Measurements from ENCODE around the gene AKAP7.

The AKAP7 gene

DNA sequence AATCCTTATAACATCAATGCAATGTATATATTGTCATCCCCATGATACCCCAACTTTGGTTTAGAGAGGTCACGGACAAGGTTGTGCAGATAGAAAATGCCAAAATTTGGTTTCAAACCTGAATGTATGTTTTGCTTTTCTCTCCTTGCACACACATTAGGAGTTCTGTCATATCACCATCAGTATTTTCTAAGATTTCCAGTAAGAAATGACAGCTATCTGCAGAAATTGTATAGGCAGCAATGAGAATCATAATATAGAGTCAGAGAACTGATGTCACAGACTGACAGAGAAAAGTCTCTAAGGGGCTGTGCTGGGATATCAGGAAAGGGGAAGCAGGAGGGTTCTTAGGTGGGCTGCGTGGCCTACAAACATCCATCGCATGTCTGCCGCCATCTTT is 140.0 kb downstream of the AKAP7 start:
- ChIA-PET CTCF (no interaction called here), POLR2A (no interaction called here)
- H3K27ac ChIP-seq (ENCODE audit: insufficient read depth in 1 of 2, low read depth in 1 of 2, low read length in 2 of 2, poor library complexity in 1 of 2, severe bottlenecking in 2 of 2) = no peak overlapping the region
- no peak overlapping the region for H3K4me3 ChIP-seq (ENCODE audit: control insufficient read depth in 1 of 7, extremely low read depth in 1 of 7, insufficient read depth in 4 of 7, low read depth in 2 of 7, low read length in 6 of 7)
- H3K27me3 ChIP-seq (replicated peaks in 2 of 5; ENCODE audit: control insufficient read depth in 4 of 5, insufficient read depth in 5 of 5, low read length in 4 of 5) = no peaks in the 10 kb centered on the region
- H3K36me3 ChIP-seq (ENCODE audit: control insufficient read depth in 4 of 4, insufficient read depth in 4 of 4, low read length in 3 of 4) = peaks cover 0 to 7% (median 0%) of the 10 kb centered on the region in 4 experiments
- peaks cover 0 to 5% (median 3%) of the 10 kb centered on the region in 5 experiments for H3K9me3 ChIP-seq (ENCODE audit: control extremely low read depth in 1 of 5, control insufficient read depth in 4 of 5, insufficient read depth in 2 of 5, low read depth in 1 of 5, low read length in 4 of 5)
- no peaks in the 10 kb centered on the region for H3K4me1 ChIP-seq (ENCODE audit: control extremely low read depth in 1 of 4, control insufficient read depth in 4 of 4, insufficient read depth in 4 of 4, low read length in 3 of 4)
- 95% methylated on average over 3 of the region's 4 CpGs for WGBS (ENCODE audit: insufficient coverage)
- DNase-seq = no peak

GRCh38 chr6:131277591-131277990 is 142.3 kb downstream of the AKAP7 start:
- ChIA-PET POLR2A (no interaction called here), CTCF (interaction anchor here (1.1 kb wide), 1 partner anchor 27 kb away, joined by 3 read pairs; no protein-coding TSS in a partner anchor)
- H3K36me3 ChIP-seq (ENCODE audit: control insufficient read depth in 4 of 4, insufficient read depth in 4 of 4, low read length in 3 of 4) = no peaks in the 10 kb centered on the region
- H3K4me1 ChIP-seq (ENCODE audit: control extremely low read depth in 1 of 4, control insufficient read depth in 4 of 4, insufficient read depth in 4 of 4, low read length in 3 of 4) = peaks cover 0 to 16% (median 12%) of the 10 kb centered on the region in 4 experiments
- no peak for DNase-seq
- no CpG with 5 or more reads among the region's 1 CpG for WGBS (ENCODE audit: insufficient coverage)
- no peak overlapping the region for H3K27ac ChIP-seq (ENCODE audit: insufficient read depth in 1 of 2, low read depth in 1 of 2, low read length in 2 of 2, poor library complexity in 1 of 2, severe bottlenecking in 2 of 2)
- H3K4me3 ChIP-seq (ENCODE audit: control insufficient read depth in 1 of 7, extremely low read depth in 1 of 7, insufficient read depth in 4 of 7, low read depth in 2 of 7, low read length in 6 of 7) = no peak overlapping the region
- peaks cover 0 to 3% (median 0%) of the 10 kb centered on the region in 5 experiments for H3K9me3 ChIP-seq (ENCODE audit: control extremely low read depth in 1 of 5, control insufficient read depth in 4 of 5, insufficient read depth in 2 of 5, low read depth in 1 of 5, low read length in 4 of 5)
- H3K27me3 ChIP-seq (replicated peaks in 2 of 5; ENCODE audit: control insufficient read depth in 4 of 5, insufficient read depth in 5 of 5, low read length in 4 of 5) = no peaks in the 10 kb centered on the region

- H3K27ac ChIP-seq (ENCODE audit: insufficient read depth in 1 of 2, low read depth in 1 of 2, low read length in 2 of 2, poor library complexity in 1 of 2, severe bottlenecking in 2 of 2) = peak overlapping the region in 1 of 2 experiments; percentile 71
- peaks cover 0 to 3% (median 0%) of the 10 kb centered on the region in 5 experiments for H3K9me3 ChIP-seq (ENCODE audit: control extremely low read depth in 1 of 5, control insufficient read depth in 4 of 5, insufficient read depth in 2 of 5, low read depth in 1 of 5, low read length in 4 of 5)
- peak overlapping the region in 5 of 7 experiments; percentile 27 to 70 (median 54) for H3K4me3 ChIP-seq (ENCODE audit: control insufficient read depth in 1 of 7, extremely low read depth in 1 of 7, insufficient read depth in 4 of 7, low read depth in 2 of 7, low read length in 6 of 7)
- peaks cover 0 to 8% (median 3%) of the 10 kb centered on the region in 4 experiments for H3K36me3 ChIP-seq (ENCODE audit: control insufficient read depth in 4 of 4, insufficient read depth in 4 of 4, low read length in 3 of 4)
- no peaks in the 10 kb centered on the region for H3K27me3 ChIP-seq (replicated peaks in 2 of 5; ENCODE audit: control insufficient read depth in 4 of 5, insufficient read depth in 5 of 5, low read length in 4 of 5)
- peak; percentile 22 to 72 (median 67) for DNase-seq
- POLR2A ChIA-PET = no interaction called here
- 8% methylated on average over 11 of the region's 16 CpGs for WGBS (ENCODE audit: insufficient coverage)
- CTCF ChIA-PET = no interaction called here
- H3K4me1 ChIP-seq (ENCODE audit: control extremely low read depth in 1 of 4, control insufficient read depth in 4 of 4, insufficient read depth in 4 of 4, low read length in 3 of 4) = peaks cover 0 to 16% (median 12%) of the 10 kb centered on the region in 4 experiments
These were observed 146.4 kb downstream of the AKAP7 start for GRCh38 chr6:131281471-131282270.

GRCh38 chr6:131282365-131282764 is 147.1 kb downstream of the AKAP7 start:
- Histone ChIP-seq H3K27me3 (replicated peaks in 2 of 5; ENCODE audit: control insufficient read depth in 4 of 5, insufficient read depth in 5 of 5, low read length in 4 of 5) (no peaks in the 10 kb centered on the region), H3K9me3 (ENCODE audit: control extremely low read depth in 1 of 5, control insufficient read depth in 4 of 5, insufficient read depth in 2 of 5, low read depth in 1 of 5, low read length in 4 of 5) (peaks cover 0 to 3% (median 0%) of the 10 kb centered on the region in 5 experiments)
- 97% methylated on average over 5 of the region's 5 CpGs for WGBS (ENCODE audit: insufficient coverage)

DNA sequence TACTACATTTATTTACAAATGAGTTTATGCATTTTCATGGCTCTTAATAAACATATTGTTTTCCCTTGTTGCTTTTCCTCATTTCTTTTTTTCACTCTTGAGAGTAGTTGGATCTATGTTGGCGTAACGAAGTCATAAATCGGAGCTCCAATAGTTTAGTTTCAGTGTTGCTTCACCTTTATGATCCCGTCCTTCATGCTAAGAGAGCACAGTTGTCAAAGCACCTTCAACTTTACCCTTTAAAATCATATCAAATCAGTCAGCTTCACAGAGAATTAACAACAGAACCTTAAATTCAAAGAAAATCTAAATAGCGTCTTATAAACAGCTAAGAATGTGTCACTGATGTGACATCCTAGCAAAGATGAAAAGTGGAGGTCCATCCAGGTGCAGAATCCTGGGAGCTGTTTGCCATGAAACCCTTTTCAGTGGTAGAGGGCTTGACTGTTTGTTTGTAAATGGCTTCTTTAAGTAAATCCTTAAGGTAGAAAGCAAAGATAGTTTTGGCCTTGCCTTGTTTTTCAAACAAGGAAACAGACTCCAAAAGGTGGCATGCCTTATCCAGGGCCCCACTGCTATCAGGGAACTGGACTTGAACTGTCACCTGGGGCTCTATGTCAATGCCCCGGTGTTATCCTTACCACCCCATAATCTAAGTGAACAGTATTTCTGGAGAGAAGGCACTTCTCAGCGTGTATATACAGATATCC is 148.4 kb downstream of the AKAP7 start:
- CTCF ChIA-PET = no interaction called here
- H3K9me3 ChIP-seq (ENCODE audit: control extremely low read depth in 1 of 5, control insufficient read depth in 4 of 5, insufficient read depth in 2 of 5, low read depth in 1 of 5, low read length in 4 of 5) = peaks cover 0 to 2% (median 0%) of the 10 kb centered on the region in 5 experiments
- no peak overlapping the region for H3K27ac ChIP-seq (ENCODE audit: insufficient read depth in 1 of 2, low read depth in 1 of 2, low read length in 2 of 2, poor library complexity in 1 of 2, severe bottlenecking in 2 of 2)
- H3K36me3 ChIP-seq (ENCODE audit: control insufficient read depth in 4 of 4, insufficient read depth in 4 of 4, low read length in 3 of 4) = peaks cover 0 to 8% (median 3%) of the 10 kb centered on the region in 4 experiments
- H3K27me3 ChIP-seq (replicated peaks in 2 of 5; ENCODE audit: control insufficient read depth in 4 of 5, insufficient read depth in 5 of 5, low read length in 4 of 5) = no peaks in the 10 kb centered on the region
- POLR2A ChIA-PET = no interaction called here
- DNase-seq = no peak
- no peak overlapping the region for H3K4me3 ChIP-seq (ENCODE audit: control insufficient read depth in 1 of 7, extremely low read depth in 1 of 7, insufficient read depth in 4 of 7, low read depth in 2 of 7, low read length in 6 of 7)
- H3K4me1 ChIP-seq (ENCODE audit: control extremely low read depth in 1 of 4, control insufficient read depth in 4 of 4, insufficient read depth in 4 of 4, low read length in 3 of 4) = peaks cover 0 to 16% (median 12%) of the 10 kb centered on the region in 4 experiments
- 100% methylated on average over 5 of the region's 7 CpGs for WGBS (ENCODE audit: insufficient coverage)

More at GRCh38 chr6:131282365-131282764, 147.1 kb downstream of the AKAP7 start:
- no peak overlapping the region for H3K4me3 ChIP-seq (ENCODE audit: control insufficient read depth in 1 of 7, extremely low read depth in 1 of 7, insufficient read depth in 4 of 7, low read depth in 2 of 7, low read length in 6 of 7)
- peaks cover 0 to 8% (median 3%) of the 10 kb centered on the region in 4 experiments for H3K36me3 ChIP-seq (ENCODE audit: control insufficient read depth in 4 of 4, insufficient read depth in 4 of 4, low read length in 3 of 4)
- ChIA-PET CTCF (no interaction called here), POLR2A (no interaction called here)
- no peak for DNase-seq
- peaks cover 0 to 16% (median 12%) of the 10 kb centered on the region in 4 experiments for H3K4me1 ChIP-seq (ENCODE audit: control extremely low read depth in 1 of 4, control insufficient read depth in 4 of 4, insufficient read depth in 4 of 4, low read length in 3 of 4)
- no peak overlapping the region for H3K27ac ChIP-seq (ENCODE audit: insufficient read depth in 1 of 2, low read depth in 1 of 2, low read length in 2 of 2, poor library complexity in 1 of 2, severe bottlenecking in 2 of 2)

- H3K4me3 ChIP-seq (ENCODE audit: control insufficient read depth in 1 of 7, extremely low read depth in 1 of 7, insufficient read depth in 4 of 7, low read depth in 2 of 7, low read length in 6 of 7) = no peak overlapping the region
- no CpG with 5 or more reads among the region's 1 CpG for WGBS (ENCODE audit: insufficient coverage)
- no peak overlapping the region for H3K27ac ChIP-seq (ENCODE audit: insufficient read depth in 1 of 2, low read depth in 1 of 2, low read length in 2 of 2, poor library complexity in 1 of 2, severe bottlenecking in 2 of 2)
- H3K4me1 ChIP-seq (ENCODE audit: control extremely low read depth in 1 of 4, control insufficient read depth in 4 of 4, insufficient read depth in 4 of 4, low read length in 3 of 4) = peaks cover 0 to 16% (median 12%) of the 10 kb centered on the region in 4 experiments
- H3K36me3 ChIP-seq (ENCODE audit: control insufficient read depth in 4 of 4, insufficient read depth in 4 of 4, low read length in 3 of 4) = peaks cover 0 to 8% (median 3%) of the 10 kb centered on the region in 4 experiments
- POLR2A ChIA-PET = no interaction called here
- no peaks in the 10 kb centered on the region for H3K27me3 ChIP-seq (replicated peaks in 2 of 5; ENCODE audit: control insufficient read depth in 4 of 5, insufficient read depth in 5 of 5, low read length in 4 of 5)
- CTCF ChIA-PET = no interaction called here
- no peak for DNase-seq
- no peaks in the 10 kb centered on the region for H3K9me3 ChIP-seq (ENCODE audit: control extremely low read depth in 1 of 5, control insufficient read depth in 4 of 5, insufficient read depth in 2 of 5, low read depth in 1 of 5, low read length in 4 of 5)
These were observed 150.3 kb downstream of the AKAP7 start for GRCh38 chr6:131285548-131285947.

Measured in common myeloid progenitor, CD34-positive (primary cell).